Heart left ventricle (tissue), 13 donors: ENCODE measurements around the gene UGT2A2.

Experiments used
- POLR2A ChIP-seq, 2 donors: fragments of 450-650 bp; IDR thresholded peaks; one replicate each; pipeline ENCODE4 v1.6.1; 2017; ENCODE audit warnings: antibody characterized with exemption in 2 of 2, mild to moderate bottlenecking in 2 of 2, moderate library complexity in 2 of 2
- TF ChIP-seq, protein P1 (sequence below), 12 donors: fragments of 200-600 bp; sonication (generic) in 4 of 12; IDR thresholded peaks; one replicate each; pipeline versions ENCODE4 v1.5.0 to v1.8.0; 2018 to 2022; ENCODE audit warnings: antibody characterized with exemption in 12 of 12, mild to moderate bottlenecking in 5 of 12
- donor health status: ischemic (EF 13 %, LVEDD 7.1; RV severe dilation, severe dysfunction).
- donor health status: DM: no; HTN: yes; CAD: no.
- donor health status: DM: no; HTN: no; CAD: no.
- donor health status: ischemic (EF 25% LVEDD 6.9; RV normal size, moderate dysfunction).
- donor health status: ischemic (EF 25% LVEDD 5.7; RV mildly dilated, moderate dysfunction).
- donor health status: ischemic (EF 35%, LVEDD 5.7; RV mildly dilated, moderate dysfunction).
- donor health status: nonischemic (EF 11% LVEDD 7.7; RV severe dilation, severe dysfunction).
- donor health status: DM: yes; HTN: yes; CAD: no.
- donor health status: PGD.
- donor health status: ischemic (EF 29% LVEDD 5.4; RV normal size, mild dysfunction).
- donor health status: nonischemic (EF 23%, LVEDD 6.1; RV moderate dilation, normal function).

DNA sequence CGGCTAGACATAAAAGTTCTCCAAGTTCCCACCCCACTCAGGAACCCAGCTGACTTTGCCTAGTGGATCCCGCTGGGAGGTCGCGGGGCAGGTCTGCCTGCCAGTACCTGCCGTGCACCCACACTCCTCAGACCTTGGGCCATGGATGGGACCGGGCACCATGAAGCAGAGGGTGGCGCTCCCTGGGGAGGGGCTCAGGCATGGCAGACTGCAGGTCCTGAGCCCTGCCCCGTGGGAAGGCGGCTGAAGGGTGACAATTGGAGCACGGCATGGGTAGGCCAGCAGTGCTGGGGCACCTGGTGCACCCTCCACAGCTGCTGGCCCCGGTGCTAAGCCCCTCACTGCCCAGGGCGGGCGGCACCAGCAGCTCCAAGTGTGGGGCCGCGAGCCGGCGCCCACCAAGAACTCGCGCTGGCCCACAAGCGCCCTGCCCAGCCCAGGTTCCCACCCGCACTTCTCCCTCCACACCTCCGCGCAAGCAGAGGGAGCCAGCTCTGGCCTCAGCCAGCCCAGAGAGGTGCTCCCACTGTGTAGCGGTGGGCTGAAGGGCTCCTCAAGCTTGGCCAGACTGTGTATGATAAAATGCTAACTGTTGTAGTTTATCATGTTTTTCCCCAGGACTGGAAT, 63.1 kb downstream of the UGT2A2 start:
- TF ChIP-seq, protein P1, sequence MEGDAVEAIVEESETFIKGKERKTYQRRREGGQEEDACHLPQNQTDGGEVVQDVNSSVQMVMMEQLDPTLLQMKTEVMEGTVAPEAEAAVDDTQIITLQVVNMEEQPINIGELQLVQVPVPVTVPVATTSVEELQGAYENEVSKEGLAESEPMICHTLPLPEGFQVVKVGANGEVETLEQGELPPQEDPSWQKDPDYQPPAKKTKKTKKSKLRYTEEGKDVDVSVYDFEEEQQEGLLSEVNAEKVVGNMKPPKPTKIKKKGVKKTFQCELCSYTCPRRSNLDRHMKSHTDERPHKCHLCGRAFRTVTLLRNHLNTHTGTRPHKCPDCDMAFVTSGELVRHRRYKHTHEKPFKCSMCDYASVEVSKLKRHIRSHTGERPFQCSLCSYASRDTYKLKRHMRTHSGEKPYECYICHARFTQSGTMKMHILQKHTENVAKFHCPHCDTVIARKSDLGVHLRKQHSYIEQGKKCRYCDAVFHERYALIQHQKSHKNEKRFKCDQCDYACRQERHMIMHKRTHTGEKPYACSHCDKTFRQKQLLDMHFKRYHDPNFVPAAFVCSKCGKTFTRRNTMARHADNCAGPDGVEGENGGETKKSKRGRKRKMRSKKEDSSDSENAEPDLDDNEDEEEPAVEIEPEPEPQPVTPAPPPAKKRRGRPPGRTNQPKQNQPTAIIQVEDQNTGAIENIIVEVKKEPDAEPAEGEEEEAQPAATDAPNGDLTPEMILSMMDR (IDR thresholded peaks at IDR 0.05): no peak
- TF ChIP-seq POLR2A (IDR thresholded peaks at IDR 0.05): no peak
